ENCODE measurements around the gene CDC20.

GRCh38 chr1:43377831-43378230, 19.1 kb downstream of the CDC20 start:
- TF ChIP-seq, protein P1, sequence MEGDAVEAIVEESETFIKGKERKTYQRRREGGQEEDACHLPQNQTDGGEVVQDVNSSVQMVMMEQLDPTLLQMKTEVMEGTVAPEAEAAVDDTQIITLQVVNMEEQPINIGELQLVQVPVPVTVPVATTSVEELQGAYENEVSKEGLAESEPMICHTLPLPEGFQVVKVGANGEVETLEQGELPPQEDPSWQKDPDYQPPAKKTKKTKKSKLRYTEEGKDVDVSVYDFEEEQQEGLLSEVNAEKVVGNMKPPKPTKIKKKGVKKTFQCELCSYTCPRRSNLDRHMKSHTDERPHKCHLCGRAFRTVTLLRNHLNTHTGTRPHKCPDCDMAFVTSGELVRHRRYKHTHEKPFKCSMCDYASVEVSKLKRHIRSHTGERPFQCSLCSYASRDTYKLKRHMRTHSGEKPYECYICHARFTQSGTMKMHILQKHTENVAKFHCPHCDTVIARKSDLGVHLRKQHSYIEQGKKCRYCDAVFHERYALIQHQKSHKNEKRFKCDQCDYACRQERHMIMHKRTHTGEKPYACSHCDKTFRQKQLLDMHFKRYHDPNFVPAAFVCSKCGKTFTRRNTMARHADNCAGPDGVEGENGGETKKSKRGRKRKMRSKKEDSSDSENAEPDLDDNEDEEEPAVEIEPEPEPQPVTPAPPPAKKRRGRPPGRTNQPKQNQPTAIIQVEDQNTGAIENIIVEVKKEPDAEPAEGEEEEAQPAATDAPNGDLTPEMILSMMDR (IDR thresholded peaks at IDR 0.05; ENCODE audit: low read depth, low read length, poor library complexity, severe bottlenecking) = no peak
- no peak for TF ChIP-seq EZH2phosphoT487 (IDR thresholded peaks at IDR 0.05; ENCODE audit: borderline replicate concordance, low read length)
